WTC11 (cell line): ENCODE data around the gene KRT7. TPM values are rescaled to one million over a fixed set of nuclear protein-coding genes. Genes with fewer than 3 reads are reported as not detected.

ENCODE experiments used
- ATAC-seq: fragments of 200-7000 bp; cut with Tn5 transposase; 2 replicates; pipeline ENCODE4 v1.10.0; 2021; ENCODE audit warnings: mild to moderate bottlenecking, moderate library complexity
- CTCF ChIA-PET: fragments of 300-600 bp; sonication (Branson Sonifier 250); formaldehyde crosslinking; loops from one replicate; lab custom pipeline; 2021; ENCODE audit warnings: antibody characterized with exemption; lab: Charles Lee
- POLR2A ChIA-PET: fragments of 350-600 bp; sonication (Branson Sonifier 250); formaldehyde crosslinking; loops from one replicate; lab custom pipeline; 2021; ENCODE audit warnings: antibody characterized with exemption; lab: Charles Lee
- DNase-seq: peaks from one replicate; pipeline ENCODE4 v3.0.0; 2021; ENCODE audit warnings: low spot score
- H3K27ac Mint-ChIP-seq: 2 replicates; pipeline ENCODE4 v1.8.0; 2021; ENCODE audit warnings: mixed read lengths
- H3K27me3 Mint-ChIP-seq: 2 replicates; pipeline ENCODE4 v1.8.0; 2021; ENCODE audit warnings: low read depth, mild to moderate bottlenecking, moderate library complexity, mixed read lengths
- H3K36me3 Mint-ChIP-seq: 2 replicates; pipeline ENCODE4 v1.8.0; 2021; ENCODE audit warnings: mixed read lengths
- H3K4me1 Mint-ChIP-seq: 2 replicates; pipeline ENCODE4 v1.8.0; 2022; ENCODE audit warnings: mixed read lengths
- H3K4me3 Mint-ChIP-seq: 2 replicates; pipeline ENCODE4 v1.8.0; 2021; ENCODE audit warnings: mild to moderate bottlenecking, moderate library complexity, mixed read lengths
- H3K9me3 Mint-ChIP-seq: 2 replicates; pipeline ENCODE4 v1.8.0; 2021; ENCODE audit warnings: mixed read lengths
- ATF1 ChIP-seq: sonication (generic); formaldehyde crosslinking; IDR thresholded peaks from 2 replicates; pipeline ENCODE4 v1.8.1; 2023; ENCODE audit warnings: mild to moderate bottlenecking, moderate library complexity, missing genetic modification reagents
- CREB1 ChIP-seq: sonication (generic); formaldehyde crosslinking; IDR thresholded peaks from 2 replicates; pipeline ENCODE4 v1.8.0; 2023; ENCODE audit warnings: mild to moderate bottlenecking, missing genetic modification reagents
- GABPB1 ChIP-seq: sonication (generic); formaldehyde crosslinking; IDR thresholded peaks from 2 replicates; pipeline ENCODE4 v1.8.1; 2023; ENCODE audit warnings: mild to moderate bottlenecking, missing genetic modification reagents
- GTF2I ChIP-seq: fragments of 250-450 bp; sonication (Bioruptor Pico); conservative IDR thresholded peaks from 2 replicates; pipeline ENCODE4 v1.4.0; 2021; ENCODE audit warnings: mild to moderate bottlenecking
- IRF1 ChIP-seq: sonication (generic); formaldehyde crosslinking; IDR thresholded peaks from 2 replicates; pipeline ENCODE4 v1.8.0; 2023; ENCODE audit warnings: missing genetic modification reagents
- IRF2 ChIP-seq: sonication (generic); formaldehyde crosslinking; IDR thresholded peaks from 2 replicates; pipeline ENCODE4 v1.8.0; 2022; ENCODE audit warnings: low read depth, missing genetic modification reagents, borderline replicate concordance
- JAZF1 ChIP-seq: fragments of 250-450 bp; sonication (Bioruptor Pico); IDR thresholded peaks from 2 replicates; pipeline ENCODE4 v1.9.0; 2021; ENCODE audit warnings: moderate library complexity, mild to moderate bottlenecking, inconsistent platforms
- KAT7 ChIP-seq: sonication (generic); formaldehyde crosslinking; IDR thresholded peaks from 2 replicates; pipeline ENCODE4 v1.8.1; 2023; ENCODE audit warnings: missing genetic modification reagents, mild to moderate bottlenecking, borderline replicate concordance
- MXD4 ChIP-seq: fragments of 250-450 bp; sonication (Bioruptor Pico); IDR thresholded peaks from 2 replicates; pipeline ENCODE4 v1.8.0; 2021; ENCODE audit warnings: mild to moderate bottlenecking, moderate library complexity, borderline replicate concordance
- NR3C1 ChIP-seq: sonication (generic); formaldehyde crosslinking; conservative IDR thresholded peaks from 2 replicates; pipeline ENCODE4 v1.8.1; 2023; ENCODE audit warnings: low read depth, mild to moderate bottlenecking, missing genetic modification reagents
- OVOL2 ChIP-seq: fragments of 250-450 bp; sonication (Bioruptor Pico); IDR thresholded peaks from 2 replicates; pipeline ENCODE4 v1.9.0; 2021; ENCODE audit warnings: mild to moderate bottlenecking, borderline replicate concordance
- RELA ChIP-seq: sonication (generic); formaldehyde crosslinking; IDR thresholded peaks from 2 replicates; pipeline ENCODE4 v1.8.1; 2022; ENCODE audit warnings: missing genetic modification reagents, mild to moderate bottlenecking, borderline replicate concordance
- SMAD4 ChIP-seq: sonication (generic); formaldehyde crosslinking; IDR thresholded peaks from 2 replicates; pipeline ENCODE4 v1.8.0; 2022; ENCODE audit warnings: mild to moderate bottlenecking, missing genetic modification reagents
- SOX15 ChIP-seq: fragments of 250-450 bp; sonication (Bioruptor Pico); IDR thresholded peaks from 2 replicates; pipeline ENCODE4 v1.9.0; 2021; ENCODE audit warnings: mild to moderate bottlenecking
- TCF7 ChIP-seq: sonication (generic); formaldehyde crosslinking; IDR thresholded peaks from 2 replicates; pipeline ENCODE4 v1.8.0; 2022; ENCODE audit warnings: mild to moderate bottlenecking, low read depth, missing genetic modification reagents, moderate library complexity
- TP53 ChIP-seq: sonication (generic); formaldehyde crosslinking; IDR thresholded peaks from 2 replicates; pipeline ENCODE4 v1.8.1; 2023; ENCODE audit warnings: mild to moderate bottlenecking, missing genetic modification reagents
- ZBTB21 ChIP-seq: sonication (generic); formaldehyde crosslinking; IDR thresholded peaks from 2 replicates; pipeline ENCODE4 v1.8.1; 2023; ENCODE audit warnings: mild to moderate bottlenecking, missing genetic modification reagents, borderline replicate concordance
- ZNF263 ChIP-seq: sonication (generic); formaldehyde crosslinking; IDR thresholded peaks from 2 replicates; pipeline ENCODE4 v1.8.1; 2022; ENCODE audit warnings: low read depth, mild to moderate bottlenecking, moderate library complexity, missing genetic modification reagents
- ZNF281 ChIP-seq: sonication (generic); formaldehyde crosslinking; IDR thresholded peaks from 2 replicates; pipeline ENCODE4 v1.8.0; 2023; ENCODE audit warnings: mild to moderate bottlenecking, missing genetic modification reagents
- ZNF425 ChIP-seq: fragments of 250-450 bp; sonication (Bioruptor Pico); conservative IDR thresholded peaks from 2 replicates; pipeline ENCODE4 v1.9.0; 2021; ENCODE audit warnings: mild to moderate bottlenecking
- total RNA-seq: library from RNA; stranded (reverse); gene quantifications from 3 replicates; pipeline ENCODE4 v1.2.3, GENCODE V29; 2021
- TF ChIP-seq, protein P1 (sequence below): sonication (generic); formaldehyde crosslinking; conservative IDR thresholded peaks from 2 replicates; pipeline ENCODE4 v1.8.1; 2022; ENCODE audit warnings: mild to moderate bottlenecking, missing genetic modification reagents
- TF ChIP-seq, protein P2 (sequence below): sonication (generic); formaldehyde crosslinking; IDR thresholded peaks from 2 replicates; pipeline ENCODE4 v1.8.1; 2023; ENCODE audit warnings: mild to moderate bottlenecking, missing genetic modification reagents, moderate library complexity

The KRT7 gene
- total RNA-seq, 1 experiment from 2014 or later = 10.6 TPM

DNA sequence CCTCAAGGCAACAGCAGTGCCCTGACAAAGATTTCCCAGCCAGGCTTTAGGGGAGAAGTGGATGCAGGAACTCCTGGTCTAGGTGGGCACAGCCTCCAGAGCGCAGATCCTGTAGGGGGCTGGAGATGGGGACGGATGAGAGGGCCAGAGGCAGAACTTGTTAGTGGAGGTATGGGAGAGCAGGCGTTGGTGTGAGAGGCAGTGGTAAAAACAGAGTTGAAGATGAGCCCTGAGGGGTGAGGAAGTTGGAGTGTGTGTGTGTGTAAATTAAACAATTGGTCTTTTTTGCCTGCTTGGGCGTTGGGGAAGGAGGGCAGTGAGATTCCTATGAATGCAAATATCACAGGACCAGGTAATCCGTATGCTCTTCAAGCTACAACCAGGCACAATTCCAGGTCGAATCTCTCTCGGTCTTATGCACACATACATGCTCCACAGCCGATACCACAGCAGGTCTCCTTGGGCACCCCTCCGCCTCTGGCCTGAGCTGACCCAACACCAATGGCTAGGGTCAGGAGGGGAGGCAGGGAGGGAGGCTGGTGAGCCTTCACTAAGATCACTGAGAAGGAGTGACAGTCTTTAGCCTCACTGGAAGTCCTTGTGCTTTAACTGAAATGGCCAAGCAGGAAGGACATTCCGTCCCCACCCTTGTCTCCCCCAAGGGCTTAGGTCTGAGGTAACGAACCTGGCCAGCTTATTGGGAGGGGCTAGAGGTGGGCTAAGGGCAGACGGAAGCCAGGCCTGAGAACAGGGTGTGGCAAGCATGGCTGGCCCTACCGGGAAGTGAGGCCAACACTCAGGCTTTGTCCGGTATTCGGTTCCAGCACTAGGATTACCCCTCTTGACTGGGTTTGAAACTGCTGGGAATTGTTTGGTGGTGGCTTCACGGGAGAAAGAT is 1.5 kb upstream of the KRT7 start:
- no peaks in the 10 kb centered on the region for H3K36me3 Mint-ChIP-seq
- peaks cover 54% of the 10 kb centered on the region for H3K27me3 Mint-ChIP-seq
- TF ChIP-seq ZBTB21 (CRISPR knock-in tag) (no peak), ZNF281 (no peak), OVOL2 (CRISPR knock-in tag) (no peak), MXD4 (CRISPR knock-in tag) (no peak), IRF1 (CRISPR knock-in tag) (no peak), GABPB1 (CRISPR knock-in tag) (no peak), KAT7 (CRISPR knock-in tag) (no peak), SMAD4 (CRISPR knock-in tag) (no peak)
- TF ChIP-seq, protein P1, sequence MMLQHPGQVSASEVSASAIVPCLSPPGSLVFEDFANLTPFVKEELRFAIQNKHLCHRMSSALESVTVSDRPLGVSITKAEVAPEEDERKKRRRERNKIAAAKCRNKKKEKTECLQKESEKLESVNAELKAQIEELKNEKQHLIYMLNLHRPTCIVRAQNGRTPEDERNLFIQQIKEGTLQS (CRISPR knock-in tag) = no peak
- ATAC-seq = no peak
- H3K4me3 Mint-ChIP-seq = peak overlapping the region; percentile 78
- CTCF ChIA-PET = interaction anchor here (1.2 to 5.9 kb wide), 4 partner anchors 9 to 96 kb away, joined by 3 to 56 read pairs (median 4); no protein-coding TSS in a partner anchor
- no peak for DNase-seq
- no peak overlapping the region for H3K27ac Mint-ChIP-seq
- H3K9me3 Mint-ChIP-seq = no peaks in the 10 kb centered on the region
- POLR2A ChIA-PET = no interaction called here
- peaks cover 37% of the 10 kb centered on the region for H3K4me1 Mint-ChIP-seq

- POLR2A ChIA-PET = interaction anchor here (1.3 kb wide), 1 partner anchor 12 kb away, joined by 3 read pairs; no protein-coding TSS in a partner anchor
- DNase-seq = no peak
- peak overlapping the region; percentile 78 for H3K4me3 Mint-ChIP-seq
- TF ChIP-seq IRF2 = no peak
- TF ChIP-seq RELA (CRISPR knock-in tag) = no peak
- TF ChIP-seq SMAD4 (CRISPR knock-in tag) = no peak
- no peak for TF ChIP-seq ZBTB21 (CRISPR knock-in tag)
- TF ChIP-seq ZNF263 (CRISPR knock-in tag) = no peak
- TF ChIP-seq IRF1 (CRISPR knock-in tag) = no peak
- no peak for TF ChIP-seq TCF7 (CRISPR knock-in tag)
- no peak for TF ChIP-seq MXD4 (CRISPR knock-in tag)
- TF ChIP-seq NR3C1 (CRISPR knock-in tag) = no peak
- no peak for TF ChIP-seq ATF1 (CRISPR knock-in tag)
- TF ChIP-seq JAZF1 (CRISPR knock-in tag) = no peak
- no peak for TF ChIP-seq CREB1
- TF ChIP-seq ZNF425 (CRISPR knock-in tag) = no peak
- TF ChIP-seq SOX15 (CRISPR knock-in tag) = no peak
- no peak for TF ChIP-seq OVOL2 (CRISPR knock-in tag)
- TF ChIP-seq, protein P1 (CRISPR knock-in tag) = no peak
- TF ChIP-seq TP53 (CRISPR knock-in tag) = no peak
- TF ChIP-seq, protein P2, sequence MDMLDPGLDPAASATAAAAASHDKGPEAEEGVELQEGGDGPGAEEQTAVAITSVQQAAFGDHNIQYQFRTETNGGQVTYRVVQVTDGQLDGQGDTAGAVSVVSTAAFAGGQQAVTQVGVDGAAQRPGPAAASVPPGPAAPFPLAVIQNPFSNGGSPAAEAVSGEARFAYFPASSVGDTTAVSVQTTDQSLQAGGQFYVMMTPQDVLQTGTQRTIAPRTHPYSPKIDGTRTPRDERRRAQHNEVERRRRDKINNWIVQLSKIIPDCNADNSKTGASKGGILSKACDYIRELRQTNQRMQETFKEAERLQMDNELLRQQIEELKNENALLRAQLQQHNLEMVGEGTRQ = no peak
- TF ChIP-seq GTF2I (CRISPR knock-in tag) = no peak
- TF ChIP-seq, all 79 proteins: peak for 0
- H3K27ac Mint-ChIP-seq = no peak overlapping the region
- H3K36me3 Mint-ChIP-seq = no peaks in the 10 kb centered on the region
- H3K4me1 Mint-ChIP-seq = peaks cover 44% of the 10 kb centered on the region
- peaks cover 51% of the 10 kb centered on the region for H3K27me3 Mint-ChIP-seq
- CTCF ChIA-PET = interaction anchor here (1.2 to 5.9 kb wide), 8 partner anchors 8 to 95 kb away, joined by 3 to 56 read pairs (median 4); no protein-coding TSS in a partner anchor
- H3K9me3 Mint-ChIP-seq = no peaks in the 10 kb centered on the region
- ATAC-seq = no peak; the same call in 1 of the 2 replicates
Observed at GRCh38 chr12:52232203-52232673, 805 bp upstream of the KRT7 start.
